Measurements from ENCODE around the gene NDFIP1. TPM values are rescaled to one million over a fixed set of nuclear protein-coding genes. Genes with fewer than 3 reads are reported as not detected.
"Not testable (repeated sequence)": the region's sequence is repeated elsewhere in the genome, so short reads cannot be mapped to it uniquely, and the experiment has no call there.

The NDFIP1 gene
- total and polyA plus RNA-seq, 2 of the 4 experiments (the other 2 are of a cell fraction) = 7.7 to 15.4 TPM

DNA sequence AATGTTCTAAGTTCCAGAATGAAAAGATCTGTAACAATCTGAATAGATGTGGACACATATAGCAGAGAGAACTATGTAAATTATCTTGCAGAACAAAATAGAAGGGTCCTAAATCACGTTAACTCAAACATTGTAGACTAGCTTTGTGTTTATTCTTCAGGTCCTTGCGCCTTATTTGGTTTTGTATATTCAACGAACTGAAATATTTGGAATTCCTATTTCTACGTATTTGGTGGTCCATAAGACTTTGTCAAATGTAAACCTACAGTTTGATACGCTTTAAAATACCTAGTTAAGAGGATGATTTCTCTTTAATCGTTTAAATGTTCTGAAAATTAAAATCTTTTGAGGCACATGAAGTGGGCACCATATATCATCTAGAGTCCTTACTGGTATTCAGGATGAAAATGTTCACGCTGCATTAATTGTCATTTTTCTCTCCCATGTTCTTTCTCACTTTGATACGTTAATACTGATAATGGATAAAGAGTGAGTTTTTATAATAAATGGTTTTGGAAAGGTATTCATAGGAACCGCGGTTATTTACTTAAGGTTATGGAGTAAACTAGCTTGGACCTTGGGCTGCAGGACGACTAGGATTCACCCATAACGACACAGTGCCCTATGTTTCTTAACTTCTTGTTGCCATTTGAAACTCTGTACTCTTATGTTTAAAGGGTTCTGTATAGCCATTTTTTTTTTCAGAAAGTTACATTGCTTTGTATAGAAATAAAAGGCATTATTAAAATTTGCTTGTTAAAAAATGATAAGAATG is 45.3 kb downstream of the NDFIP1 start (continued):
- no peak for TF ChIP-seq RFX5 (IDR thresholded peaks at IDR 0.05; ENCODE audit: low read depth, low read length)

DNA sequence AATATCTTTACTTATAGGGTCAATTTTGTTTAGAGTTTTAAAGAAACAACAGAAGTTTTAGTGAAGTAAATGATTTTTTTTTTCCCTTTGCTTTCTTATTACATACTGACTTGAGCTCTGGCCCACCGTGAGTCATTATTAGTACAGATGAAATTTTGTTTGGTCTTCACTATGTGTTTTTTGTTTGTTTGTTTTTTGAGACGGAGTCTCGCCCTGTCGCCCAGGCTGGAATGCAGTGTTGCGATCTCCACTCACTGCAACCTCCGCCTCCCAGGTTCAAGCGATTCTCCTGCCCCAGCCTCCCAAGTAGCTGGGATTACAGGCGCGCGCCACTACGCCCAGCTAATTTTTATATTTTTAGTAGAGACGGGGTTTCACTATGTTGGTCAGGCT is 45.9 kb downstream of the NDFIP1 start:
- H4K91ac ChIP-seq (ENCODE audit: insufficient read depth, low read depth, low read length); H4K8ac ChIP-seq (ENCODE audit: low read depth in 2 of 2, low read length in 2 of 2); H3K4me1 ChIP-seq (ENCODE audit: control insufficient read depth, insufficient read depth, low read length); dilution Hi-C loops (cut with HindIII; ENCODE audit: low sequenced_read_pairs, unreplicated experiment); H2BK15ac ChIP-seq (ENCODE audit: low read depth, low read length); H3K14ac ChIP-seq (replicated peaks; ENCODE audit: low read depth, low read length); H3K4me3 ChIP-seq (ENCODE audit: insufficient read depth, low read depth, low read length); H3K23ac ChIP-seq (ENCODE audit: low read depth, low read length); H3K56ac ChIP-seq (ENCODE audit: extremely low read depth, insufficient read depth, low read length); H3K9me3 ChIP-seq (ENCODE audit: control insufficient read depth, insufficient read depth, low read length); DNase-seq; H2BK5ac ChIP-seq (ENCODE audit: low read depth, low read length, poor library complexity, severe bottlenecking); H4K20me1 ChIP-seq (ENCODE audit: insufficient read depth, low read length); H2BK120ac ChIP-seq (ENCODE audit: low read depth, low read length); POLR2A ChIA-PET (ENCODE audit: unreplicated experiment); H2AFZ ChIP-seq (replicated peaks; ENCODE audit: low read length, poor library complexity); H3K9me1 ChIP-seq (ENCODE audit: insufficient read depth, low read length); H2AK5ac ChIP-seq (ENCODE audit: low read depth, low read length); ATAC-seq (ENCODE audit: low read depth); H2AK9ac ChIP-seq (replicated peaks; ENCODE audit: low read depth, low read length, poor library complexity); H3K4me2 ChIP-seq (ENCODE audit: low read depth, low read length); CTCF ChIA-PET; BruUV-seq (replicated peaks); in situ Hi-C loops (cut with MboI; ENCODE audit: low sequenced_read_pairs); H3K18ac ChIP-seq (ENCODE audit: low read depth, low read length); H4K5ac ChIP-seq (ENCODE audit: low read depth, low read length); H3K36me3 ChIP-seq (ENCODE audit: control insufficient read depth, insufficient read depth, low read length); H3K79me1 ChIP-seq (ENCODE audit: low read depth in 1 of 2, low read length in 2 of 2); H3K9ac ChIP-seq (ENCODE audit: low read depth, low read length); H3K27ac ChIP-seq (ENCODE audit: insufficient read depth, low read length); H3K4ac ChIP-seq (ENCODE audit: low read depth, low read length); H3K27me3 ChIP-seq (ENCODE audit: control insufficient read depth, insufficient read depth, low read length); H2BK20ac ChIP-seq (ENCODE audit: low read depth, low read length): not testable (repeated sequence)
- intact Hi-C loops (cut with micrococcal nuclease) = loop anchor here (5.0 to 10.0 kb wide), 2 partner anchors 280 to 458 kb away; no protein-coding TSS in a partner anchor
- WGBS, 2 experiments (ENCODE audit: extremely low coverage in 2 of 2, insufficient read length in 1 of 2) = no CpG with 5 or more reads among the region's 12 CpGs
